NCI-H146 treated with DMSO at 0.1 percent for 48 hours (cell line): ENCODE data around the gene UNC79.

Experiments
- DNase-seq: peaks from one replicate; lab custom pipeline; 2025; ENCODE audit not compliant: unreplicated experiment; lab: John Stamatoyannopoulos, UW

The UNC79 gene

DNA sequence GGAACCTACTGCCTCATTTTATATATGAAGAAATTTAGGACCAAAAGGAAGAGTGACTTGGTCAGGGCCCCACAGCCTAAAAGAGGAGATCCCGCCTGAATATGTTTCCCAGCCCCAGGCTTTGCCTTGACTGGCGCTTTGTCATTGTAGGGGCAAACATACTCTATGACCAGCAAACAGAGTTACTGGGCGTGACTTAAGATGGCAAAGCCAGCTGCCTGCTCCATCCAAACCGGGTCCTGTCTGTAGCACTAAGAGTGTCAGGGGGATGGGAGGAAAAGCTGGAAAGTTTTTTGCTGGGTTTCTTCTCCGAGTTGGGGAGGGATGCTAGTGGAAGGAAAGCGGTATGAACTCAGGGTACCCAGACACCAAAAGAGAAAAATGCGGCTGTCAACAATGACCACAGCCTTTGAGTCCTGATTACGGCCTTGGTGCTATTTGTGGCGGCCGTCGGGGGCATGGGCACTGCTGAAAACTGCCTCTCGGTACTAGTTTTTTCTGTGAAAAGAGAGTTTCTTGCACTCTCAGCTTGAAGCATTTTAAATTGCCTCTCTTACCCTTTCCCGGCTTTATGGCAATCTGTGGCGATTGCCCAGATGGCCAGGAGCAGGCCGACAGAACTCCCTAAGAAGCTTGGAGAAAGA is 274.9 kb downstream of the UNC79 start:
- DNase-seq: no peak

- no peak for DNase-seq
These were observed 275.7 kb downstream of the UNC79 start for GRCh38 chr14:93706360-93706955.

- DNase-seq: no peak
These were observed 276.7 kb downstream of the UNC79 start for GRCh38 chr14:93707475-93707874.

DNA sequence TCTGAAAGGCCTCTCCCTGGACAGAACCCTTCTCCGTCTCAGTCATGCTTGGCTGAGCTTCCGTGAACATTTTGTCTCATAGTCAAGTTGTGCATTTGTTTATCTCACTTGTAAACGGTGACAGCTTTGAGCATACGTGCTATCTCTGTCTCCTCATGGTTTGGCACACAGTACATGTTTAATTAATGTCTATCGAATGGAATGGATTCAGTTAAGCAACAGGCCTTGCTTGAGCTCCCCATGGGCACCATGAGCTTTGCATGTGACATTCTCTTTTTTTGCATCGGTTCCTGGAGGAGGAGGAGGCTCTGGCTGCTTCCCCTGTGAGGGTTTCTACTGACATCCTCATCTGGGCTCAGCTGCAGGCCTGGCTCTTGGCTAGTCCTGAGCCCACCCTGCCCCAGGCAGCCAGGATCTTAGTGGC is 277.6 kb downstream of the UNC79 start:
- DNase-seq: no peak

DNA sequence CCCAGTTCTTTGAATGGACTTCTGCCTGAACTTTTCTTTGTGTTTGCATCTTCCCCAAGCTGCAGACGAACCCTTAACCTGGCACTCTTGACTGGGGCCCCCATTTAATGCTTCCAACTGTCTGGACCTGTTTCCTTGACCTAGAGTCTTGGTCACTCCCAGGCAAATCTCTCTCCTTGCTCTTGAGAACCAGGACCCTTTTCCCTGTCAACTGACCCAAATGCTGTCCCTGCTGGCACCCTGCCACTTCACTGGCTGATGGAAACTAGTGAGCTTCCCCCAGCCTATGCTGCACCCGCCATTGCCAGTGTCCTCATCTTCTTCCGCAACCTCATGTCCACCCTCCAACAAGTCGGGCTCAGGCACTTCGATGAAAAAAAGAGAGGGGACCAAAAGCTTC is 278.1 kb downstream of the UNC79 start:
- no peak for DNase-seq

GRCh38 chr14:93709249-93709648 is 278.5 kb downstream of the UNC79 start:
- DNase-seq: no peak

DNA sequence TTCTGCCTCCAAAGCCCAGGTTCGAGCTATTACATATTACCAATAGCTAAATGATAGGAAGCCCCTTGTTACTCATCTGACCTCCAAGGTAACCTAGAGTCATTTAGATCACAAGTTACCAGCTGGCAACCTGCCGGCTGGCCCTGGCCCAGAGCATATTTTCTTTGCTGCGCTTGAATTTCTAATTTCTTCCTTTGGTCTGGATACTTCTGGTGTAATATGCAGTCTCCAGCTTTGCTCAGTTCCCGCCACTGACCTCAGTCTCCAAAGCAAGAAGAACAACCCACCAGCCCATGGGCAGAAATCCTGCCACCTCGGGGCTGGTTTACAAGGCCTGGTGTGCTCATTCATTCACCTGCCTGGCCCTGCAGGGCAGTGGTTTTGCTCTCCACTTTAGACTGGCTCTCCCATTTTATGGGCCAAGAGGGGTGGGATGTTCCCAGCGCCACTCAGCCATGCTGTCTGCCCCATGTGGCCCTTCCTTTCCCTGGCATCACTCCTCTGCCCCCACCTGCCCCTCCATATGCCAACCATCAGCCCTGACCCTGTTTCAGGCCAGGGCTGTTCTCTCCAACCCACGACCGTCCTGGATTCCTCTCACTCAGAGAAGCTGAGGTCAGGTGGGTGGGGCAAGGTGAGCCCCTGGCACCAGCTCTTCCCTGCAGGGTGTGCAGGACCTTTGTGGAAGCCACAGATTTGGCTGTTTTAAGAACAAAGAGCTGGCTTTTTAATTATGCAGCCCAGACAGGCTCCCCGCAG is 281.5 kb downstream of the UNC79 start:
- no peak for DNase-seq

GRCh38 chr14:93712838-93713724 is 282.3 kb downstream of the UNC79 start:
- DNase-seq: peak; percentile 10

DNA sequence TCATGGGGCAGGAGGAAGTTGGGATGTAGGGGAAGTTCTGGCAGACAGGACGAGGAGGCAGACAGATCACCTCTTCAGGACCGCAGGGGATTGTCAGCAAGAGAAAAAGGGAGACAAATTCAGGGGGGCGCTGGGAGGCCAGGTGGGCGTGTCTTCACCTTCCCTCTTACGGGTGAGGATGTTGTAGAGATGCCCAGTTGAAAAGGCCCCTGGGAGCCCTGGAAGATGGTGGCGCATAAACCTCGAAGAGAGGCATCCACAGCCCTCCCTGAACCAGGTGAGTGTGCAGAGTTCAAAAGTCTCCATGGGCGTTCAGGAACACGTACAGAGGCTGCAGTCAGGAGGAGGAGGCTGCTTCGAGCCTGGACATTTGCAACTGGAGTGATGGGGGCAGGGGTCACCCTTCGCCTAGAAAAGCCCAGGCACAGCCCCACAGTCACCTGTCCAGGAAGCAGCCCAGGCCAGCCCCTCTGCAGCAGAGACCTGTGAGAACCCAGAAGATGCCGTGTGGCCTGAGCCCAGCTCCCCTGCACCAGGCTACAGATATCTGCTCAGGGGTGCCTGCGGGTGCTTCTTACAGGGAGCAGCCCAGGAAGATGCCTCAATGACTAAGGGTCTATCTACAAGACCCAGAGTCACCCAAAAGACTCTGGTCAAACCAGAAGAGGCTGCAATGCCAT is 283.1 kb downstream of the UNC79 start:
- DNase-seq: no peak

DNA sequence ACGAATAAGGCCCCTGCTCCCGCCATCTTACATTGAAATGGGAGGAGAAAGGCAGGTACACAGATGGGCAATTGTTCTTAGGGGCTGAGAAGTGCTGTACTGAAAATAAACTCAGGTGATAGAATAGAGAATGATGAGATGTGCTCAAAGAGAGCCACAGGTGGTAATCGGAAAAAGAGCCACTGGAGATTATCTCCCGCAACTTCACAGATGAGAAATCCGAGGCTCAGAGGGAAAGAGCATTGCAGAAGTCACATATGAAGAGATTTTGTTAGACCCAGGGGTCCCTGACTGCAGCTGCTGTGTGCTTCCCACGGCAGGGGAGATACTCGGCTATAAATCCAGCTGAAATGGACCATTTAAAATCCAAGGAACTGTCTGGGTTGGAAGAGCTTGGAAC is 283.9 kb downstream of the UNC79 start:
- no peak for DNase-seq

DNA sequence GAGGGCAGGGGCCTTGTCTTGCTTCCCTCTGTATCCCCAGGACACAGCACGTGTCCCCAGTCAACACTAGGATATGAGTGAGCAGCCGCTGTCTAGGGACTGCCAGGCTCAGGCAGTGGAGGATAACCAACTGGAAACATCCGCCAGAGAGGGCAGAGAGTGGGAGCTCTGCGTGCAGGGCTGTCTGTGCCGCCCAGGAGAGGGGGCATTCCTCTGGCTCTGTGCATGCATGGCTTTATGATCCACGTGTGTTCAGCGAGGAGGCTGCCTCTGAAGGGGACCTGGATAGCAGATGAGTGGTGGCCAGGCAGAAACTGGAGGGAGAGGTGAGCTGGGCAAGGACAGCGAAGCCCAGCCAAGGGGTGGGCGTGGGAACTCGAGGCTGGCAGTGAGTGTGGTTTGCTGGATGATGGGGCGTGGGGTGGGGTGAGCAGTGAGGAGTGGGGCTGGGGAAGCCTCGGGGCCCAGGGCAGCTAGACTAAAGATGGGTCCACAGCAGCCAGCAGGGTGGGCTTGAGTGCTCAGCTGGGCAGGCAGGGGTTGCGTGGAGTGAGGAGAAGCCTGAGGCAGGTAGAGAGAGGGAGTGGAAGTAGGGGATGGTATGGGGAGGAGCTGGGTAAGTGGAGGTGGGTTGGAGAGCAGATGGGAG is 284.7 kb downstream of the UNC79 start:
- DNase-seq: no peak

- DNase-seq: no peak
These were observed 285.4 kb downstream of the UNC79 start for GRCh38 chr14:93716002-93716745.

DNA sequence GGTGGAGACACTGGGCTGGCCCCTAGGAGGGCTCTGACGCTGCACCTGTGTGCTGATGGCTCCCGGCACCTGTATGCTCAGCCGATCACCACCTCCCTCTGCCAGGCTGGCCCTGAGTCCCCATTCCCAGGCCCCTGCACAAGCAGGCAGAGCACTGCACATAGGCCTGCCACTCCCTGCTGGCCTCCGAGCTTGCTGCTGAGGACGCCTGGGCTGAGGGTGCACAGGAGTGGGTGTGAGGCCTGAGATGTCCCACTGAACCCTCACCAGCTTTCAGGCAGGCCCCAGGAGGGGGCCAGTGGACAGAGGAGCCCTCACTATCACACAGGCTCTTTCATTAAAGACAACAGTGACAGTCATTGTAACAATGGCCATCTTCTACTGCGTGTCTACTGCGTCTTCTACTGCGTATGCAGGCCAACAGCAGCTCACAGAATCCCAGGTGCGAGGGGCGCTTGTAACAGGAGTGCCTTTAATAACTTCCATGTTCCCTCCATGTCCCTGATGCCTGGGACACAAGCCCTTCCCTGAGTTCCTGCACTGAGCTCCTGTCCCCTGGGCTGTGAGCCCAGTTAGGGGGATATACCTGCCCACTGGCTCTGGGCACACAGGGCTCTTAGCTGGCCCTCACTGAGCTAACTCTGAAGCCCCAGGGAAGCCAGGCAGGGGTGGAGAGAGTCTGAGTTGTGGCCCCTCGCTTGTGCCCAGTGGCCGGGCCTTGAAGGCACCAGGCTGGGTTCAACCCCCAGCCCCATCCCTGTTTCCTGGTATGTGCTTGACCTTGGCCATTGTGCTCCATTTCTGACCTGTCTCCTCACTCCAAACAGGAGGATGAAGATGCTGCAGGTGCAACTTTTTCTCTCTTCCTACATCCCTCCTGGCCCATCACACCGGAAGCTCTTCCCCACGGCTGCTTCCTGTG is 286.3 kb downstream of the UNC79 start:
- DNase-seq: no peak

- no peak for DNase-seq
These were observed 287.1 kb downstream of the UNC79 start for GRCh38 chr14:93717668-93718320.

DNA sequence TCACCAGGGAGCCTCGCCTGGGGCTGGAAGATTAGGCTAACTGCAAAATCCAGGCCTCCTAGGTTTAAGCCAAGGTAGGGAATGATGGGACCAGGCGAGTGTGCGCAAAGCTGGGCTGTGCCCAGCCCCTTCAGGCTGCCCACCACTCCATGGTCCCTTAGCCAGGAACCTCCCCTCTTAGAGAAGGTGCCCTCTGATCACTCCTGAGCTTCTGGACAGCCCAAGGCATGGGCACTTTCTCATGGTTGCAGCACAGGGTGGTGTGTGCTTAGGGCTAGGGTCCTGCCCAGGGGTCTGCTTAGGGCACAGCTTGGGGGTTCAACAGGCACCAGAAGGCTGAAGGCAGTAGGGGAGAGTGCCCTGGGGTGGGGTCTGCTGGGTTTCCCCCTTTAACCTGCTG is 288.5 kb downstream of the UNC79 start:
- no peak for DNase-seq

DNA sequence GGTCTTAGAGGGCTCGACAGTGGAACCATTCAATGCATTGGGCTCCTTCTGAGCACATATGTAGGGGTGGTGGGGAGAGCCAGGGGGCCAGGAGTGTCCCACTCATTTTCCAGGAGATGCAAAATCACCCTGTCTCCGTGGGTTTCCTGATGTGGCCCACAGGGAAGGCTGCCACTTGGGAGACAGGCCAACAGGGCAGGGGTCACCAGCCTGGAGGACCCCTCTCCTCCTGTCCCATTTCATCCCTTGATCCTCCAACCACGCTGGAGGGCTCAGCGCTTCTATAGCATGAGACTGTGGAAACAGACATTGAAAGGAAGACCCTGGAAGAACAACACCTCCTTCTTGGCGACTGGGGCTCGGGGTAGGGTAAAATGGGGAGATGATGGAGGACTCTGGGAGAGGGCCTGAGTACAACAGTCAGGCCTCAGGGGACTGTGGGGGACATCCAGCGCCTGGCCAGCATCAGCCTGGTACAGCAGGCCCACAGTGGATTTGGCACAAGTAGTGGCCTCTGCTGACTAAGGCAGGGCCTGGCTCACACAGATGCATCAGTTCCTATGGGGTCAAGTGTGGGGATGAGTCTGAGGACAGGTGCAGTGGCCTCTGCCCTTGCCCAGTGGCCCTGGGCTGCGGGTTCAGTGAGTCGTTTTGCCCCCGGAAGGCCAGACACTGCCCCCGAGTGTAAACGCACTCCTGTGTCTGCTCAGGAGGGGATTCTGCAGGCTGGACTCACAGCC is 289.5 kb downstream of the UNC79 start:
- DNase-seq: no peak

GRCh38 chr14:93720981-93721483 is 290.3 kb downstream of the UNC79 start:
- DNase-seq: no peak
